Measurements from ENCODE around the gene PCDHGA8.

GRCh38 chr5:141398608-141399007 is 6.2 kb downstream of the PCDHGA8 start:
- TF ChIP-seq, protein P1, sequence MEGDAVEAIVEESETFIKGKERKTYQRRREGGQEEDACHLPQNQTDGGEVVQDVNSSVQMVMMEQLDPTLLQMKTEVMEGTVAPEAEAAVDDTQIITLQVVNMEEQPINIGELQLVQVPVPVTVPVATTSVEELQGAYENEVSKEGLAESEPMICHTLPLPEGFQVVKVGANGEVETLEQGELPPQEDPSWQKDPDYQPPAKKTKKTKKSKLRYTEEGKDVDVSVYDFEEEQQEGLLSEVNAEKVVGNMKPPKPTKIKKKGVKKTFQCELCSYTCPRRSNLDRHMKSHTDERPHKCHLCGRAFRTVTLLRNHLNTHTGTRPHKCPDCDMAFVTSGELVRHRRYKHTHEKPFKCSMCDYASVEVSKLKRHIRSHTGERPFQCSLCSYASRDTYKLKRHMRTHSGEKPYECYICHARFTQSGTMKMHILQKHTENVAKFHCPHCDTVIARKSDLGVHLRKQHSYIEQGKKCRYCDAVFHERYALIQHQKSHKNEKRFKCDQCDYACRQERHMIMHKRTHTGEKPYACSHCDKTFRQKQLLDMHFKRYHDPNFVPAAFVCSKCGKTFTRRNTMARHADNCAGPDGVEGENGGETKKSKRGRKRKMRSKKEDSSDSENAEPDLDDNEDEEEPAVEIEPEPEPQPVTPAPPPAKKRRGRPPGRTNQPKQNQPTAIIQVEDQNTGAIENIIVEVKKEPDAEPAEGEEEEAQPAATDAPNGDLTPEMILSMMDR (IDR thresholded peaks at IDR 0.05; ENCODE audit: insufficient read depth, low read length) = no peak
- no peak for TF ChIP-seq POLR2AphosphoS5 (IDR thresholded peaks at IDR 0.05; ENCODE audit: low read depth)

Data from HL-60 (cell line).